Stimulated activated CD8-positive, alpha-beta memory T cell treated with anti-CD3 and anti-CD28 coated beads, Interleukin-12 subunit alpha, Interleukin-12 subunit beta, amount 100 ng/mL, for 4 hours (primary cell): Measurements from ENCODE around the gene LRRC8D.

Experiments
- DNase-seq: peaks from one replicate; pipeline ENCODE4 v3.0.0-alpha.2; 2020; ENCODE audit warnings: low read depth

LRRC8D gene

GRCh38 chr1:89870998-89871397 is 50.2 kb downstream of the LRRC8D start:
- DNase-seq: no peak

GRCh38 chr1:89871768-89872473 is 51.1 kb downstream of the LRRC8D start:
- DNase-seq: no peak

- no peak for DNase-seq
Observed at GRCh38 chr1:89872567-89872966, 51.7 kb downstream of the LRRC8D start.

- DNase-seq: no peak
Observed at GRCh38 chr1:89873288-89873687, 52.5 kb downstream of the LRRC8D start.

- no peak for DNase-seq
Observed at GRCh38 chr1:89873770-89874169, 52.9 kb downstream of the LRRC8D start.

GRCh38 chr1:89876463-89876862 is 55.6 kb downstream of the LRRC8D start:
- DNase-seq: no peak

- no peak for DNase-seq
Observed at GRCh38 chr1:89877756-89878155, 56.9 kb downstream of the LRRC8D start.

GRCh38 chr1:89878256-89878655 is 57.4 kb downstream of the LRRC8D start:
- no peak for DNase-seq

- DNase-seq: no peak
Observed at GRCh38 chr1:89880679-89881078, 59.8 kb downstream of the LRRC8D start.

GRCh38 chr1:89881415-89882058 is 60.7 kb downstream of the LRRC8D start:
- no peak for DNase-seq

GRCh38 chr1:89882348-89883029 is 61.7 kb downstream of the LRRC8D start:
- DNase-seq: no peak

GRCh38 chr1:89883030-89883379 is 62.2 kb downstream of the LRRC8D start:
- no peak for DNase-seq

- no peak for DNase-seq
Observed at GRCh38 chr1:89884718-89885596, 64.1 kb downstream of the LRRC8D start.

- DNase-seq: no peak
Observed at GRCh38 chr1:89887270-89887669, 66.4 kb downstream of the LRRC8D start.

GRCh38 chr1:89887713-89888112 is 66.9 kb downstream of the LRRC8D start:
- no peak for DNase-seq

- no peak for DNase-seq
Observed at GRCh38 chr1:89888480-89889322, 67.9 kb downstream of the LRRC8D start.

- DNase-seq: no peak
Observed at GRCh38 chr1:89889323-89889615, 68.4 kb downstream of the LRRC8D start.

- DNase-seq: no peak
Observed at GRCh38 chr1:89890085-89890752, 69.4 kb downstream of the LRRC8D start.

- DNase-seq: no peak
Observed at GRCh38 chr1:89892816-89893215, 72.0 kb downstream of the LRRC8D start.

GRCh38 chr1:89894210-89895201 is 73.7 kb downstream of the LRRC8D start:
- DNase-seq: no peak
